ENCODE results near the gene TPX2.

GRCh38 chr20:31826074-31826473, 87.0 kb downstream of the TPX2 start:
- TF ChIP-seq CTCF (IDR thresholded peaks at IDR 0.05) = no peak
- no peak for TF ChIP-seq EZH2phosphoT487 (IDR thresholded peaks at IDR 0.05)
- no peak for TF ChIP-seq EZH2 (IDR thresholded peaks at IDR 0.05)
